Neural crest cell (in vitro differentiated cells): ENCODE data around the gene SLC27A5. TPM values are rescaled to one million over a fixed set of nuclear protein-coding genes. Genes with fewer than 3 reads are reported as not detected.

Experiments
- DNase-seq: peaks from one replicate; pipeline ENCODE4 v3.0.0; 2021; ENCODE audit warnings: low read depth, mixed read lengths, low spot score
- H3K27ac Mint-ChIP-seq: one replicate; pipeline ENCODE4 v1.8.0; 2021; ENCODE audit warnings: mild to moderate bottlenecking, mixed read lengths; ENCODE audit not compliant: unreplicated experiment
- H3K27me3 Mint-ChIP-seq: 2 replicates; pipeline ENCODE4 v1.8.0; 2021; ENCODE audit warnings: low read depth, mild to moderate bottlenecking, mixed read lengths
- H3K36me3 Mint-ChIP-seq: 2 replicates; pipeline ENCODE4 v1.8.0; 2021; ENCODE audit warnings: low read depth, mild to moderate bottlenecking, mixed read lengths
- H3K4me1 Mint-ChIP-seq: 2 replicates; pipeline ENCODE4 v1.8.0; 2021; ENCODE audit warnings: mixed read lengths
- H3K4me3 Mint-ChIP-seq: one replicate; pipeline ENCODE4 v1.8.0; 2021; ENCODE audit warnings: mild to moderate bottlenecking, mixed read lengths
- H3K9me3 Mint-ChIP-seq: 2 replicates; pipeline ENCODE4 v1.8.0; 2021; ENCODE audit warnings: mixed read lengths
- CTCF ChIP-seq: fragments of 200-600 bp; sonication (generic); conservative IDR thresholded peaks from 2 replicates; pipeline ENCODE4 v1.5.0; 2021; ENCODE audit warnings: antibody characterized with exemption, mild to moderate bottlenecking
- total RNA-seq: library from RNA; stranded (reverse); gene quantifications from 2 replicates; pipeline ENCODE4 v1.2.1, GENCODE V29; 2021

SLC27A5 gene
- total RNA-seq, 1 donor from 2014 or later = 17.5 TPM

GRCh38 chr19:58547323-58548312 lies 35.8 kb upstream of the SLC27A5 start:
- Mint-ChIP-seq H3K9me3 (no peaks in the 10 kb centered on the region), H3K36me3 (peaks cover 36% of the 10 kb centered on the region), H3K4me1 (peaks cover 42% of the 10 kb centered on the region), H3K27me3 (peaks cover 28% of the 10 kb centered on the region), H3K4me3 (peak overlapping the region; percentile 95), H3K27ac (no peak overlapping the region)
- TF ChIP-seq CTCF = no peak
- DNase-seq = no peak

GRCh38 chr19:58546019-58546530 lies 34.3 kb upstream of the SLC27A5 start:
- TF ChIP-seq CTCF = no peak
- Mint-ChIP-seq H3K27me3 (peaks cover 36% of the 10 kb centered on the region), H3K4me1 (peaks cover 33% of the 10 kb centered on the region), H3K9me3 (no peaks in the 10 kb centered on the region), H3K27ac (peak overlapping the region; percentile 92), H3K4me3 (peak overlapping the region; percentile 95), H3K36me3 (peaks cover 29% of the 10 kb centered on the region)
- no peak for DNase-seq

GRCh38 chr19:58545286-58546018 lies 33.7 kb upstream of the SLC27A5 start:
- peaks cover 38% of the 10 kb centered on the region for H3K27me3 Mint-ChIP-seq
- no peak for DNase-seq
- H3K9me3 Mint-ChIP-seq = no peaks in the 10 kb centered on the region
- H3K4me1 Mint-ChIP-seq = peaks cover 30% of the 10 kb centered on the region
- peaks cover 27% of the 10 kb centered on the region for H3K36me3 Mint-ChIP-seq
- H3K4me3 Mint-ChIP-seq = peak overlapping the region; percentile 95
- no peak for TF ChIP-seq CTCF
- peak overlapping the region; percentile 92 for H3K27ac Mint-ChIP-seq

DNA sequence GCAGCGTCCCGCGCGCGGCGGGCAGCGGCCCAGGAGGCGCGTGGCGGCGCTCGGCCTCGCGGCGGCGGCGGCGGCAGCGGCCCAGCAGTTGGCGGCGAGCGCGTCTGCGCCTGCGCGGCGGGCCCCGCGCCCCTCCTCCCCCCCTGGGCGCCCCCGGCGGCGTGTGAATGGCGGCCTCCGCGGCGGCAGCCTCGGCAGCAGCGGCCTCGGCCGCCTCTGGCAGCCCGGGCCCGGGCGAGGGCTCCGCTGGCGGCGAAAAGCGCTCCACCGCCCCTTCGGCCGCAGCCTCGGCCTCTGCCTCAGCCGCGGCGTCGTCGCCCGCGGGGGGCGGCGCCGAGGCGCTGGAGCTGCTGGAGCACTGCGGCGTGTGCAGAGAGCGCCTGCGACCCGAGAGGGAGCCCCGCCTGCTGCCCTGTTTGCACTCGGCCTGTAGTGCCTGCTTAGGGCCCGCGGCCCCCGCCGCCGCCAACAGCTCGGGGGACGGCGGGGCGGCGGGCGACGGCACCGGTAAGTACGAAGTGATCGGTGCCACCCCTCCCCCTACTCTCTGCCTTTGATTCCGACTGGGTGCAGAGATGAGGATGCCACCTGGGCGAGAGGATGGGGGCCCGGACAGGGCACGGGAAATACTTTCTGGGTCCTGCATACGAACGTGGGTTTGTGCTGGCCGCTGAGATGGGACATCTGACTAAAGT lies 32.9 kb upstream of the SLC27A5 start:
- peaks cover 30% of the 10 kb centered on the region for H3K4me1 Mint-ChIP-seq
- no peaks in the 10 kb centered on the region for H3K9me3 Mint-ChIP-seq
- H3K27me3 Mint-ChIP-seq = peaks cover 39% of the 10 kb centered on the region
- peaks cover 24% of the 10 kb centered on the region for H3K36me3 Mint-ChIP-seq
- peak overlapping the region; percentile 87 for H3K27ac Mint-ChIP-seq
- peak overlapping the region; percentile 95 for H3K4me3 Mint-ChIP-seq
- TF ChIP-seq CTCF = no peak
- peak; percentile 71 for DNase-seq
